Ascending aorta (tissue), 2 donors: ENCODE data around the gene CRELD1. TPM values are rescaled to one million over a fixed set of nuclear protein-coding genes. Genes with fewer than 3 reads are reported as not detected.
"Not testable (repeated sequence)": the region's sequence is repeated elsewhere in the genome, so short reads cannot be mapped to it uniquely, and the experiment has no call there.

Experiments
- DNase-seq, 2 donors: peaks; one replicate each; pipeline ENCODE4 v3.0.0-alpha.2; 2019; ENCODE audit warnings: low spot score in 2 of 2
- H3K27ac ChIP-seq, 2 donors: fragments of 200-600 bp; sonication (generic); one replicate each; pipeline ENCODE4 v1.5.1; 2016 to 2017; ENCODE audit warnings: mild to moderate bottlenecking in 1 of 2
- H3K27me3 ChIP-seq: fragments of 200-600 bp; sonication (generic); one replicate; pipeline ENCODE4 v1.5.1; 2017
- H3K36me3 ChIP-seq, 2 donors: fragments of 200-600 bp; sonication (generic); one replicate each; pipeline ENCODE4 v1.5.1; 2016
- H3K4me1 ChIP-seq, 2 donors: fragments of 200-600 bp; sonication (generic); one replicate each; pipeline ENCODE4 v1.5.1; 2016 to 2017; ENCODE audit warnings: mild to moderate bottlenecking in 1 of 2
- H3K4me3 ChIP-seq, 2 donors: fragments of 200-600 bp; sonication (generic); one replicate each; pipeline ENCODE4 v1.5.1; 2016 to 2017; ENCODE audit warnings: mild to moderate bottlenecking in 1 of 2
- H3K9me3 ChIP-seq, 2 donors: fragments of 200-600 bp; sonication (generic); one replicate each; pipeline ENCODE4 v1.5.1; 2016
- CTCF ChIP-seq, 3 experiments: fragments of 200-600 bp in 2 of 3; fragments of 450-650 bp in 1 of 3; sonication (generic) in 2 of 3; IDR thresholded peaks; one replicate each; pipeline ENCODE4 v1.5.1; 2016 to 2019; ENCODE audit warnings: antibody characterized with exemption in 3 of 3, mild to moderate bottlenecking in 1 of 3, moderate library complexity in 1 of 3
- intact Hi-C: fragments of 100-400 bp; cut with DNase I; formaldehyde crosslinking; loops from one replicate; pipeline ENCODE4 v1.15.1; 2023
- total RNA-seq: library from RNA; depleted of rRNA; stranded (reverse); fragments of >200 nt; gene quantifications from one replicate; pipeline ENCODE4 v1.1.0, GENCODE V29; 2016

The CRELD1 gene
- total RNA-seq, 1 donor from 2014 or later, result 35.8 TPM

DNA sequence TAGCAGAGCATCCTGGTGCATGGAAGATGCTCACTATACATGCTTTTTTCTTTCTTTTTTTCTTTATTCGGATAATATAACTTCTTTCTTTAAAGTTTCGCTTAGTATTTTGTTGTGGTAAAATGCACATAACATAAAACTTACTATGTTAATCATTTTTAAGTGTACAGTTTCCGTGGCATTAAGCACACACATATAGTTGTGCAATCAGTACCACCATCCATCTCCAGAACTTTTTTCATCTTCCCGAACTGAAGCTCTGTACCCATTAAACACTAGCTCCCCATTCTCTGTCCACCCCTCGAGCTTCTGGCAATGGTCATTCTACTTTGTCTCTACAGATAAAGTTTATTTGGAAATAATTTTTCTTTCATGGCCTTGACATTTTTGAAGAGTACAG lies 44.2 kb upstream of the CRELD1 start:
- peak overlapping the region in 1 of 2 donors; percentile 98 for H3K27ac ChIP-seq
- H3K4me1 ChIP-seq, result peaks cover 0 to 7% of the 10 kb centered on the region in 2 donors
- intact Hi-C loops, result no loop called here
- no peaks in the 10 kb centered on the region for H3K27me3 ChIP-seq
- DNase-seq, result no peak
- H3K36me3 ChIP-seq, result peaks cover 0 to 12% of the 10 kb centered on the region in 2 donors
- no peaks in the 10 kb centered on the region for H3K9me3 ChIP-seq
- H3K4me3 ChIP-seq, result no peak overlapping the region
- no peak for TF ChIP-seq CTCF (IDR thresholded peaks at IDR 0.05)

DNA sequence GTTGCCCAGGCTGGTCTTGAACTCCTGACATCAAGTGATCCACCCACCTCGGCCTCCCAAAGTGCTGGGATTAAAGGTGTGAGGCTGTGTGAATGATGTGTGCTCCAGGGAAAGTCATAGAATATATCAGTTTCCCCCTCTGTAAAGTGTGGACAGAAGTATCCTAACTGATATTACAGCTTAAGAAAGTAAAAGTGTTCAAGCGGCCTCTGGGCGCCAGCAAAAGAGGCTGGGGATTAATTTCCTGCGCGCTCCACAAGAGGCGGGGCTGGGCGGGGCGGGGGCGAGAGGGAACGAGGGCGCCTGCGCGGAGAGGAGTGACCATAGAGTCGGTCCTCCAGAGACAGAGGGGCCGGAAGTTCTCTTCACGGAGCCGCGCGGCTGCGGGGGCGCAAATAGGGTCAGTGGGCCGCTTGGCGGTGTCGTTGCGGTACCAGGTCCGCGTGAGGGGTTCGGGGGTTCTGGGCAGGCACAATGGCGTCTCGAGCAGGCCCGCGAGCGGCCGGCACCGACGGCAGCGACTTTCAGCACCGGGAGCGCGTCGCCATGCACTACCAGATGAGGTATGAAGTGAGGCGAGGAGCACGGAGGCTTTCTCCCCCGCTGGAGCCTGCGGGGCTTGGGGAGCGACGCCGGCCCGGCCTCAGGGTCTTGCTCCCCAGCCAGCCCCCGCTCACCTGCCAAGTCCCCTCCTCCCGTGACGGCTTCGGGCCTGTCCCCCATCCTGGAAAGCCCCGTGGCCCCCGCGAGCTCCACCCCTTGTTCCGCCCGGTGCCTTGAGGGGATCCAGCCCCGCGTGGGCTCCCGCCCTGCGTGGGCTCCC lies 43.2 kb upstream of the CRELD1 start, which contains the start of gene JAGN1:
JAGN1 (plus strand) TSS at position 362 of the 823 bp plus-strand sequence; CDS start at position 475, 113 bp downstream.
- Histone ChIP-seq H3K4me1 (peaks cover 0 to 7% of the 10 kb centered on the region in 2 donors), H3K36me3 (peaks cover 0 to 12% of the 10 kb centered on the region in 2 donors), H3K4me3 (peak within 1 kb of the TSS; percentile 90 to 98), H3K9me3 (no peaks in the 10 kb centered on the region), H3K27ac (peak within 1 kb of the TSS; percentile 93 to 98), H3K27me3 (no peaks in the 10 kb centered on the region)
- intact Hi-C loops, result loop anchor here (1.0 to 2.0 kb wide), 6 partner anchors 24 to 159 kb away; partner anchors contain the start of genes BRPF1, CRELD1 and IL17RC
- no peak for TF ChIP-seq CTCF (IDR thresholded peaks at IDR 0.05)
- DNase-seq, result peak; percentile 46 to 93

DNA sequence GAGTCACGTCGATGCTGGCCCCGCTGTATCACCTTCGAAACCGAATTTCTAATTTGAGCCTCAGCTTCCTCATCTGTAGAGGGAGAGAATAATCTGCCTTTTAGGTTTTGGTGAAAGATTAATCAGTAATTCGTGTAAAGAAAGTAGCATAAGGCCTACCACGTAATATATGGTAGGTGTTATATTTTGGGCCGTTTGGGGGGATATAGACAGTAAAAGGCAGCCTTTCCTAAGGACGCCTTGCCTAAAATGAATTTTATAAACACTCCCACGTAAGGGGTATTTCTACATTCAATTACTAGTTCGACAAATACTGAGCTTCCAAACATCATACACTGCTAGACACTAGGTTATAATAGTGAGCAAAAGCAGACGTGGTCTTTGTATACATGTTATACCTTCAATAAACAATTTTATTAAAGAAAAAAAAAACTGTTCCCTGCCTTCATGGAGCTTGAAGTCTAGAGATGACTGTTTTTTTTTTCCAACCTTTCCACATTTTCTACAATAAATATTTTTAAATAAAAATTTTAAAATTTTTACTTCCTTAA lies 42.5 kb upstream of the CRELD1 start:
- no peak for TF ChIP-seq CTCF (IDR thresholded peaks at IDR 0.05)
- DNase-seq, result no peak
- Histone ChIP-seq H3K36me3 (peaks cover 0 to 12% of the 10 kb centered on the region in 2 donors), H3K27me3 (no peaks in the 10 kb centered on the region), H3K4me3 (peak overlapping the region; percentile 90 to 98), H3K4me1 (peaks cover 0 to 7% of the 10 kb centered on the region in 2 donors), H3K27ac (peak overlapping the region; percentile 93 to 98), H3K9me3 (no peaks in the 10 kb centered on the region)
- intact Hi-C loops, result loop anchor here (2.0 kb wide), 3 partner anchors 24 to 42 kb away; partner anchors contain the start of genes CRELD1 and IL17RC

GRCh38 chr3:9893739-9894138 lies 39.9 kb upstream of the CRELD1 start:
- DNase-seq, result no peak
- Histone ChIP-seq H3K27ac (peak overlapping the region; percentile 19 to 36), H3K36me3 (peaks cover 0 to 12% of the 10 kb centered on the region in 2 donors), H3K9me3 (no peaks in the 10 kb centered on the region), H3K27me3 (no peaks in the 10 kb centered on the region), H3K4me3 (no peak overlapping the region), H3K4me1 (peaks cover 0 to 13% of the 10 kb centered on the region in 2 donors)
- no peak for TF ChIP-seq CTCF (IDR thresholded peaks at IDR 0.05)
- intact Hi-C loops, result no loop called here

GRCh38 chr3:9895715-9896114 lies 37.9 kb upstream of the CRELD1 start:
- DNase-seq, H3K9me3 ChIP-seq, H3K4me1 ChIP-seq, intact Hi-C loops, H3K27ac ChIP-seq, H3K27me3 ChIP-seq, H3K4me3 ChIP-seq: not testable (repeated sequence)
- peaks cover 0 to 12% of the 10 kb centered on the region in 2 donors for H3K36me3 ChIP-seq

DNA sequence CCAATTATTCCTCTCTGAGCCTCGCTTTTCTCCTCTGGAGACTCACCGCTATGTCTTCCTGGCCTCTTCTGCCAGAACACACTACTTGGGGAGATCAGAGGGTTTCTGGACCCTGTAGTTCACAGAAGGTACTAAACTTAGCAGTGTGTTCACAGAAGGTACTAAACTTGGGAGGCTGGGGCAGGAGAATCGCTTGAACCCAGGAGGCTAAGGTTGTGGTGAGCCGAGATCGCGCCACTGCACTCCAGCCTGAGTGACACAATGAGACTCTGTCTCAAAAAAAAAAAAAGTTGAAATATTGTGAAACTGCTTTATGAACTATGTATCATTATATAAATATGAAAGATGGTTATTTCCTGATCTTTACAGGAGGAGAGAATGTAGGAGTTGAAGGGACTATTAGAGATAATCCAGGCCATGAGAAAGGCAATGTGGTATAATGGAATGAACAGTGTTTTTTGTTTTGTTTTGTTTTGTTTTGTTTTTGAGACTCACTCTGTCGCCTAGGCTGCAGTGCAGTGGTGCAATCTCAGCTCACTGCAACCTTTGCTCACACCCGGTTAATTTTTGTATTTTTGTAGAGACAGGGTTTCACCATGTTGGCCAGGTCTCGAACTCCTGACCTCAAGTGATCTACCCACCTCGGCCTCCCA lies 36.8 kb upstream of the CRELD1 start:
- H3K27ac ChIP-seq, result not testable (repeated sequence)
- peaks cover 0 to 12% of the 10 kb centered on the region in 2 donors for H3K36me3 ChIP-seq

More for the DNA sequence above, 36.8 kb upstream of the CRELD1 start:
- H3K4me1 ChIP-seq, H3K4me3 ChIP-seq, DNase-seq, intact Hi-C loops, H3K27me3 ChIP-seq, H3K9me3 ChIP-seq: not testable (repeated sequence)
